ENCODE results near the gene CEP57.

- TF ChIP-seq CTCF (IDR thresholded peaks at IDR 0.05) (no peak), POLR2A (IDR thresholded peaks at IDR 0.05) (no peak)
Measured at GRCh38 chr11:95792700-95793099, 2.4 kb downstream of the CEP57 start.

Measured in thyroid gland (tissue), 4 donors.